ENCODE measurements around the gene SMAD5. TPM values are rescaled to one million over a fixed set of nuclear protein-coding genes. Genes with fewer than 3 reads are reported as not detected.

SMAD5 gene
- total RNA-seq, 1 donor from 2014 or later = 29.7 TPM

DNA sequence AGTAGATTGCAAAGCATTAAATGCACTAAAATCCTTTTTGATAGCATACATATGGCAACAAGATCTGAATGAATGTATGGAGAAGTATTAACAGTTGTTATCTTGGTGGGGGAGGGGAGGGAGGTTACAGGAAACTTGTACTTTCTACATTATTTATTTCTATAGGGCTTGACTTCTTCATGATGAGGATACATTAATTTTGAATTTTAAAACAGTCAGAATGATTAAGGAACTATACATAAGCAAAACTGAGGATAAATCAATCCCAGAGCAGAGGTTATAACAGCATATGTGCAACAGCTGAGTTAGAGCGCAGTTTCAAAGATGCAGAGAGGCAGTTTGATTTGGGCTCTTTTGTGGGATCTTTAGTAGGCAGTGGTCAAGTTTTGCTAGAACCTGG, 23.9 kb upstream of the SMAD5 start:
- FAIRE-seq = no peak
- no peak for DNase-seq (ENCODE audit: low read depth)

DNA sequence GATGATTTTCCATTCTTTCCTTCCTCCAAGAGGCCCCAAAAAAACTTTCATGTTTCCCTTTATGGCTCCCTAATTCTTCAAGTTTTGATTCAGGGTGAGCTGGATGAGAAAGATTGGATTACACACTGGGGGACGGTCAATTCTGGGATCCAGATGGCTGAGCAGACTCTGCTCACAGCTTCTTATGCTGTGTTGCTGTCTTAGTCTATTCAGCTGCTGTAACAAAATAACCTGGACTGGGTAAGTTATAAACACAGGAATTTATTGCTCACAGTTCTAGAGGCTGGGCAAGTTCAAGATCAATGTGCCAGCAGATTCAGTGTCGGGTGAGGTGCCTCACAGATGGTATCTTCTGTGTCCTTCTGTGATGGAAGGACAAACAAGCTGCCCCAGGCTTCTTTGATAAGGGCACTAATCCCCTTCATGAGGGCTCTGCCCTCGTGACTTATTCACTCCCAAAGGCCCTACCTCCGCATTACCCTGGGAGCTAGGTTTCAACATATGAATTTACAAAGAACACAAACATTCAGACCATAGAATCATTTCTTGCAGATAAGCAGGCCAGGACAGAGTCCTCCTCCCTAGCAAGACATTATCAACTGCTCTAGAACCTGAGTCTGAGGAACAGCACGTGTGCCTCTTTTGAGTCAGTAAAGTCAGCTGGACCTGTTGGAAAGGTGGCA, 23.1 kb upstream of the SMAD5 start:
- no peaks in the 10 kb centered on the region for H3K36me3 ChIP-seq (ENCODE audit: control insufficient read depth, insufficient read depth, low read length)
- FAIRE-seq = peak; percentile 47
- H3K27me3 ChIP-seq (ENCODE audit: control insufficient read depth, insufficient read depth, low read length) = no peaks in the 10 kb centered on the region

More for the DNA sequence above, 23.9 kb upstream of the SMAD5 start:
- TF ChIP-seq, protein P1, sequence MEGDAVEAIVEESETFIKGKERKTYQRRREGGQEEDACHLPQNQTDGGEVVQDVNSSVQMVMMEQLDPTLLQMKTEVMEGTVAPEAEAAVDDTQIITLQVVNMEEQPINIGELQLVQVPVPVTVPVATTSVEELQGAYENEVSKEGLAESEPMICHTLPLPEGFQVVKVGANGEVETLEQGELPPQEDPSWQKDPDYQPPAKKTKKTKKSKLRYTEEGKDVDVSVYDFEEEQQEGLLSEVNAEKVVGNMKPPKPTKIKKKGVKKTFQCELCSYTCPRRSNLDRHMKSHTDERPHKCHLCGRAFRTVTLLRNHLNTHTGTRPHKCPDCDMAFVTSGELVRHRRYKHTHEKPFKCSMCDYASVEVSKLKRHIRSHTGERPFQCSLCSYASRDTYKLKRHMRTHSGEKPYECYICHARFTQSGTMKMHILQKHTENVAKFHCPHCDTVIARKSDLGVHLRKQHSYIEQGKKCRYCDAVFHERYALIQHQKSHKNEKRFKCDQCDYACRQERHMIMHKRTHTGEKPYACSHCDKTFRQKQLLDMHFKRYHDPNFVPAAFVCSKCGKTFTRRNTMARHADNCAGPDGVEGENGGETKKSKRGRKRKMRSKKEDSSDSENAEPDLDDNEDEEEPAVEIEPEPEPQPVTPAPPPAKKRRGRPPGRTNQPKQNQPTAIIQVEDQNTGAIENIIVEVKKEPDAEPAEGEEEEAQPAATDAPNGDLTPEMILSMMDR (IDR thresholded peaks at IDR 0.05; ENCODE audit: insufficient read depth, low read length, severe bottlenecking) = no peak
- no peak overlapping the region for H3K4me3 ChIP-seq (ENCODE audit: low read depth, low read length)
- H3K36me3 ChIP-seq (ENCODE audit: control insufficient read depth, insufficient read depth, low read length) = no peaks in the 10 kb centered on the region
- H3K27me3 ChIP-seq (ENCODE audit: control insufficient read depth, insufficient read depth, low read length) = no peaks in the 10 kb centered on the region

DNA sequence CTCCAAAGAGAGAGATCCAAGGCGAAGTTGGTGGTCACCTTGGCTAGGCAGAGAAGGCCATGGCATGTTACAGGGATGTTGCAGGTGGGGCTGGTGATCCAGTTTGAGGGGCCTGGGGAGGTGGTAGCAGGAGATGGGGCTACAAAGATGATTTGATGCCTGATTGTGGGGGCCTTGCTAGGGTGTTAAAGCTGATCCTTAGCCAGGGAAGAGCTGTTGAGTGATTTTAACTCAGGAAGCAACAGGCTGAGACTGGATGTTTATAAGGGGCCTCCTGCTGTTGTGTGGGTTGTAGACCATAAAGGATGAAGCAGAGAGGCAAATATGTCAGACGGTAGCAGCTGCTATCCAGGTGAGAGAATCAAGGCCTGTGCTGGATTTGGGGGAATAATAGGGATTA, 19.0 kb upstream of the SMAD5 start:
- Histone ChIP-seq H3K4me3 (ENCODE audit: low read depth, low read length) (no peak overlapping the region), H3K36me3 (ENCODE audit: control insufficient read depth, insufficient read depth, low read length) (no peaks in the 10 kb centered on the region), H3K27me3 (ENCODE audit: control insufficient read depth, insufficient read depth, low read length) (no peaks in the 10 kb centered on the region)
- TF ChIP-seq, protein P1 (IDR thresholded peaks at IDR 0.05; ENCODE audit: insufficient read depth, low read length, severe bottlenecking) = no peak
- DNase-seq (ENCODE audit: low read depth) (no peak), FAIRE-seq (no peak)

More for the DNA sequence above, 23.1 kb upstream of the SMAD5 start:
- H3K4me3 ChIP-seq (ENCODE audit: low read depth, low read length) = no peak overlapping the region
- DNase-seq (ENCODE audit: low read depth) = no peak
- TF ChIP-seq, protein P1 (IDR thresholded peaks at IDR 0.05; ENCODE audit: insufficient read depth, low read length, severe bottlenecking) = no peak

DNA sequence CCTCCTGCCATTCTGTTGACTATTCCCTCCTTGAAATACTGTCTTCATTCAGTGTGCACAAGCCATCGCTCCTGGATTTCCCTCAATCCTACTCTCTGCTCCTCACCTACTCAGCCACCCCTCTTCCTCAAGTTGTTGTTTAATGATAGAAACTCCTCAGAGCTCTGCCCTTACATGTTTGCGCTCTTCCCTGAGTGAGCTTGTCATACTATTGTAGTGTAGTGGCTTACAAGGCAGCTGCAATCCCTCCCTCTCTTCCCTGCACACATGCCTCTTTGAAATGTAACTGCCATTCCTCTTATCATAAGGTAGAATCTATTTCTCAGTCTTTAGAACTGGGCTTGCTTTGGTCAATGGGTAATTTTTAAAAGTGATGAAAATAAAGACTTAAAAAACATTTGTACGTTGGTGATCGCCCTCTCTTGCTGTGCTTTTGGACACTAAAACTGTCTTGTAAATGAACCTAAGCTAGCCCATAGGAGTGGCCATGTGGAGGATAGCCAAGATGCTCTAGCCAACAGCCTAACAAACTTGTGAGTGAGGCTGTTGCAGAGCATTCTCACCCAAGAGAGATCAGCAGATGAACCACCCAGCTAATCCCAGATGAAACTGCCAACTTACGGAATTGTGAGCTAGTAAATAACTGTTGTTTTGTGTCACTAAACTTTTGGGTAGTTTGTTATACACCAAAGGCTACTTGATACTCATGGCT, 18.1 kb upstream of the SMAD5 start:
- Histone ChIP-seq H3K36me3 (ENCODE audit: control insufficient read depth, insufficient read depth, low read length) (no peaks in the 10 kb centered on the region), H3K4me3 (ENCODE audit: low read depth, low read length) (no peak overlapping the region), H3K27me3 (ENCODE audit: control insufficient read depth, insufficient read depth, low read length) (no peaks in the 10 kb centered on the region)
- FAIRE-seq (no peak), DNase-seq (ENCODE audit: low read depth) (peak; percentile 87)
- TF ChIP-seq, protein P1 (IDR thresholded peaks at IDR 0.05; ENCODE audit: insufficient read depth, low read length, severe bottlenecking) = no peak

DNA sequence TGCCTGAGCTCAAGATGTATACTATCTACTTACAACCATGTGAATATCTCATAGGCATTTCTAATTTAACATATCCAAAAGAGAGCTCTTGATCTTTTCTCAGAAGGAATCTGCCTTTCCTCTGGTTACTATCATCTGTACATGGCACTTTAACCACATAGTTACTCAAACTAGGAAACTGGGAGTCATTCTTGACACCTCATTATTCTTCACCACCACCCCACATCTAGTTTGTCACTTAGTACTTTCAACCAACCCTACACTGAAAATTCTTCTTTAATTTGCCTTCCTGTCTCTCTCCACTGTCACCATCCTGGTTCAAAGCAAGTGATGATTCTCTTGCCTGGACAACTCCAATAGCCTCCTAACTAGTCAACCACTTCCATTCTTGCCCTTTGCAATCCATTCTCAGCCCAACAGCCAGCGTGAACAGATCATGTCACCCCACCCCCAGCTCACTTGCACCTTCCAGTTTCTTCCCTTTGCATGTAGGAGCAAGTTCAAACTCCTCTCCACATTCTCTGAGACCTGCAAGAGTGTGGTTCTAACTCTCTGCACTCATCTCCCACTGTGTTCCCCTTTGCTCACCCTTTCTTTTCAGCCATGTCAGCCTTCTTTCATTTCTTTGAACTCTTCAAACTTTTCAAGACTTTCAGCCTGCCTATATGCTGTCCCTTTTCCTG, 17.3 kb upstream of the SMAD5 start:
- TF ChIP-seq, protein P1 (IDR thresholded peaks at IDR 0.05; ENCODE audit: insufficient read depth, low read length, severe bottlenecking) = no peak
- Histone ChIP-seq H3K4me3 (ENCODE audit: low read depth, low read length) (no peak overlapping the region), H3K36me3 (ENCODE audit: control insufficient read depth, insufficient read depth, low read length) (no peaks in the 10 kb centered on the region), H3K27me3 (ENCODE audit: control insufficient read depth, insufficient read depth, low read length) (no peaks in the 10 kb centered on the region)
- peak; percentile 72 for FAIRE-seq
- peak; percentile 87 for DNase-seq (ENCODE audit: low read depth)

Measured in bronchial epithelial cell (primary cell).